ENCODE results near the gene FGF11.

The FGF11 gene

GRCh38 chr17:7408252-7408727 is 31.0 kb upstream of the FGF11 start:
- no peak for DNase-seq (ENCODE audit: low read depth in 2 of 2)

- DNase-seq (ENCODE audit: low read depth in 2 of 2), result no peak
Measured at GRCh38 chr17:7408863-7409262, 30.4 kb upstream of the FGF11 start.

GRCh38 chr17:7409716-7410115 is 29.6 kb upstream of the FGF11 start:
- DNase-seq (ENCODE audit: low read depth in 2 of 2), result no peak

- DNase-seq (ENCODE audit: low read depth in 2 of 2), result no peak
Measured at GRCh38 chr17:7410634-7411426, 28.5 kb upstream of the FGF11 start.

GRCh38 chr17:7411427-7411750 is 27.9 kb upstream of the FGF11 start:
- no peak for DNase-seq (ENCODE audit: low read depth in 2 of 2)

- no peak for DNase-seq (ENCODE audit: low read depth in 2 of 2)
Measured at GRCh38 chr17:7413346-7413985, 25.8 kb upstream of the FGF11 start.

- no peak for DNase-seq (ENCODE audit: low read depth in 2 of 2)
Measured at GRCh38 chr17:7414837-7415236, 24.5 kb upstream of the FGF11 start.

GRCh38 chr17:7415784-7416183 is 23.5 kb upstream of the FGF11 start:
- no peak for DNase-seq (ENCODE audit: low read depth in 2 of 2)

GRCh38 chr17:7416323-7416722 is 23.0 kb upstream of the FGF11 start:
- no peak for DNase-seq (ENCODE audit: low read depth in 2 of 2)

GRCh38 chr17:7417056-7417655 is 22.2 kb upstream of the FGF11 start:
- no peak for DNase-seq (ENCODE audit: low read depth in 2 of 2)

- no peak for DNase-seq (ENCODE audit: low read depth in 2 of 2)
Measured at GRCh38 chr17:7418472-7419152, 20.7 kb upstream of the FGF11 start.

- DNase-seq (ENCODE audit: low read depth in 2 of 2), result no peak
Measured at GRCh38 chr17:7419819-7420610, 19.3 kb upstream of the FGF11 start, which contains the start of gene SPEM1. TSS of gene SPEM1 (plus strand) at chr17:7420324. CDS start at chr17:7420385, 61 bp downstream.

- DNase-seq (ENCODE audit: low read depth in 2 of 2), result no peak
Measured at GRCh38 chr17:7421186-7421585, 18.1 kb upstream of the FGF11 start.

GRCh38 chr17:7423679-7424078 is 15.6 kb upstream of the FGF11 start:
- DNase-seq (ENCODE audit: low read depth in 2 of 2), result no peak

GRCh38 chr17:7425316-7425715 is 14.0 kb upstream of the FGF11 start, which contains the start of gene SPEM2:
TSS of gene SPEM2 (plus strand) at chr17:7425616. CDS start at chr17:7425689, 73 bp downstream.
- DNase-seq (ENCODE audit: low read depth in 2 of 2), result no peak

- DNase-seq (ENCODE audit: low read depth in 2 of 2), result no peak
Measured at GRCh38 chr17:7425756-7426155, 13.6 kb upstream of the FGF11 start.

- DNase-seq (ENCODE audit: low read depth in 2 of 2), result no peak
Measured at GRCh38 chr17:7426203-7426863, 13.0 kb upstream of the FGF11 start.

GRCh38 chr17:7426896-7427489 is 12.3 kb upstream of the FGF11 start:
- no peak for DNase-seq (ENCODE audit: low read depth in 2 of 2)

- no peak for DNase-seq (ENCODE audit: low read depth in 2 of 2)
Measured at GRCh38 chr17:7427549-7427948, 11.8 kb upstream of the FGF11 start.

- DNase-seq (ENCODE audit: low read depth in 2 of 2), result no peak
Measured at GRCh38 chr17:7428557-7428956, 10.8 kb upstream of the FGF11 start, which contains the start of gene SPEM3. TSS of gene SPEM3 (plus strand) at chr17:7428857. CDS start at chr17:7428903, 46 bp downstream.

All from stimulated activated CD8-positive, alpha-beta memory T cell treated with anti-CD3 and anti-CD28 coated beads, Interleukin-2, amount 100 ng/mL, for 48 hours (primary cell).